ENCODE data around the gene TAS2R14.

The TAS2R14 gene, protein sequence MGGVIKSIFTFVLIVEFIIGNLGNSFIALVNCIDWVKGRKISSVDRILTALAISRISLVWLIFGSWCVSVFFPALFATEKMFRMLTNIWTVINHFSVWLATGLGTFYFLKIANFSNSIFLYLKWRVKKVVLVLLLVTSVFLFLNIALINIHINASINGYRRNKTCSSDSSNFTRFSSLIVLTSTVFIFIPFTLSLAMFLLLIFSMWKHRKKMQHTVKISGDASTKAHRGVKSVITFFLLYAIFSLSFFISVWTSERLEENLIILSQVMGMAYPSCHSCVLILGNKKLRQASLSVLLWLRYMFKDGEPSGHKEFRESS

DNA sequence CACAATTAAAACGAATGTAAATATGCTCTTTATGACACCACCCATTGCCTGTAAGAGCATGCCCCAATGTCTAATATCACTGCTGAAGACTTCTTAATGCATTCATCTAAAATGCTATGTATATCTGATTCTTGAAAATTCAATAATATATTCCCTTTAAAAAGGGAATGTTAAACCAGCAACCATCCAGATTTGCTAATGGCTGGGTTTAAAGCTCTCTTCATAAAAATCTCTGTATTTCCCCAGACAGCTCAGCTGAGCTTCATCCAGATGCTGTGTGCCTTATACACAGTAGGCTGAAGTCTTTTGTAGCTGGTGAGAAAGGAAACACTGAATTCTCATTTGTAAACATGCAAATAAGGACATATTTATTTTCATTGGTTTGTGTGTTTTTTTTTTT, at the start of gene TAS2R14:
TSS of gene TAS2R14 (minus strand) at position 101 of the 400 bp plus-strand sequence. CDS start at position 45, 56 bp downstream.
- DNase-seq (ENCODE audit: low read depth in 2 of 2) = no peak

GRCh38 chr12:10986812-10987211, 47.7 kb upstream of the TAS2R14 start, which contains the start of gene TAS2R50:
Gene TAS2R50 (minus strand): TSS chr12:10986912. CDS start chr12:10986860, 52 bp downstream.
- no peak for DNase-seq (ENCODE audit: low read depth in 2 of 2)

DNA sequence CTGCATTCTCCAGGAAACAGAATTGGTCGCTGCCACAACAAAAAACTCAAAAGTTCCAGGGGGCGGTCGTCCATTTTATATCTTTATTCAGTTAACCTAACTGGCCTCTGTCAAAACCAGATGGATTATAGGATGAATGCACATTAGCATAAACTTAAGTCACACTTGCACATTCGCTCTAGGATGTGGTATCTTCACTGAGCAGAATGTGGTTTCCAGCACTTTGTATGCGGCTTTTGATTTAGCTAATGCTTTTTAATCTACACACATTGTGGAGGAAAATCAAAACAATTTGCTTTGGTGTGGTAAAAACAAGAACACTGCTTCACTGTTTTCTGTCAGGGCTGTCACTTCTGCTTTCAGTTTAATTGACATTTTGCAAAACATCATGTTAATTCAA, 43.2 kb upstream of the TAS2R14 start:
- DNase-seq (ENCODE audit: low read depth in 2 of 2) = peak in 1 of 2 experiments; percentile 14

GRCh38 chr12:10974965-10975364, 35.9 kb upstream of the TAS2R14 start:
- DNase-seq (ENCODE audit: low read depth in 2 of 2) = no peak

- no peak for DNase-seq (ENCODE audit: low read depth in 2 of 2)
Measured at GRCh38 chr12:10968765-10969456, 29.8 kb upstream of the TAS2R14 start.

GRCh38 chr12:10967409-10967808, 28.3 kb upstream of the TAS2R14 start:
- no peak for DNase-seq (ENCODE audit: low read depth in 2 of 2)

GRCh38 chr12:10966314-10966713, 27.3 kb upstream of the TAS2R14 start:
- no peak for DNase-seq (ENCODE audit: low read depth in 2 of 2)

GRCh38 chr12:10965476-10965875, 26.4 kb upstream of the TAS2R14 start:
- no peak for DNase-seq (ENCODE audit: low read depth in 2 of 2)

DNA sequence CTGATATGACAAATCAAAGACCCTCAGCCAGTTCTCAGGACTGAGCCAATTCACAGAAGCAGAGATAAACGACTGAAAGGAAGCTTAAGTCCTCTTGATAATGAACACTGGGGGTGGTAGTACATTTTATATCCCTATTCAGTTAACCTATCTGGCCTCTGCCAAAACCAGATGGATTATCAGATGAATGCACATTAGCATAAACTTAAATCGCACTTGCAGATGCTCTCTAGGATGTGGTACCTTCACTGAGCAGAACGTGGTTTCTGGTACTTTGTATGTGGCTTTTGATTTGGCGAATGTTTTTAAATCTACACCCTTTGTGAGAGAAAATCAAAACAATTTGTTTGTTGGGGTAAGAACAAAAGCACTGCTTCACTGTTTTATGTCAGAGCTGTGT, 21.1 kb upstream of the TAS2R14 start:
- no peak for DNase-seq (ENCODE audit: low read depth in 2 of 2)

DNA sequence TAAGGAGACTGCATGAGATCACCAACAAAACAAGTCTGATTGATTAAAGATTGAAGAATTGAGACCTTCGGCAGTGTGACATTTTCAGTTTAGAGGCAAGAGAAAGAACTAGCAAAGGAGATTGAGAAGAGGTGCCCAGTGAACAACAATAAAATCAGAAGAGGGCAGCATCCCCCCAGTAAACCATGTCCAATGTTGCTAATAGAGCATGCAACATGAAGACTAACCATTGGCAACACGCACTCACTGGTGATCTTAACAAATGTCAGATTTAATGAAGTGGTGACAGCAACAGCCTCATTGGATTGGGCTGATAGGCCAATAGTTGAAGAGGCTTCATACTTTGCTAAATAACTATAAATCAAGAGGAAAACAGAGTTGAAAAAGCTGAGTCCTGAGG, 20.7 kb upstream of the TAS2R14 start:
- DNase-seq (ENCODE audit: low read depth in 2 of 2) = no peak

DNA sequence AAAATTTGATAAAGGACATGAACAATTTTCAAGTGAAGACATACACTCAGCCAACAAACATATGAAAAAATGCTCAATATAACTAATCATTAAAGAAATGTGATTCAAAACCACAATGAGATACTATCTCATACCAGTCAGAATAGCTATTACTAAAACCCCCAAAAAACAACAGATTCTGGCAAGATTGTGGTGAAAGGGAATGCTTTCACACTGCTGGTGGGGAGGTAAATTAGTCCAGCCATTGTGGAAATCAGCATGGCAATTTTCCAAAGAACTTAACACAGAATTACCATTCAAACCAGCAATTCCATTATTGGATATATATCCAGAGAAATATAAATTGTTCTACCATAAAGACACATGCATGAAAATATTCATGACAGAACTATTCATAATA, 18.7 kb upstream of the TAS2R14 start:
- DNase-seq (ENCODE audit: low read depth in 2 of 2) = no peak

DNA sequence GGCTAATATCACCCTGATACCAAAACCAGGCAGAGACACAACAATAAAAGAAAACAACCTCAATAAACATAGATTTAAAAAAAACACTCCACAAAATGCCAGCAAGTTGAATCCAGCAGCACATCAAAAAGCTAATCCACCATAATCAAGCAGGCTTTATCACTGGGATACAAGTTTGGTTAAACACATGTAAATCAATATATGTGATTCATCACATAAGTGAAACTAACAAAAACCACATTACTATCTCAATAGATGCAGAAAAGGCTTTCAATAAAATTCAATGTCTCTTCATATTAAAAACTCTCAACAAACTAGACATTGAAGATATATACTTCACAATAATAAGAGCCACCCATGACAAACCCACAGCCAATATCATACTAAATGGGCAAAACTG, 17.0 kb upstream of the TAS2R14 start:
- no peak for DNase-seq (ENCODE audit: low read depth in 2 of 2)

DNA sequence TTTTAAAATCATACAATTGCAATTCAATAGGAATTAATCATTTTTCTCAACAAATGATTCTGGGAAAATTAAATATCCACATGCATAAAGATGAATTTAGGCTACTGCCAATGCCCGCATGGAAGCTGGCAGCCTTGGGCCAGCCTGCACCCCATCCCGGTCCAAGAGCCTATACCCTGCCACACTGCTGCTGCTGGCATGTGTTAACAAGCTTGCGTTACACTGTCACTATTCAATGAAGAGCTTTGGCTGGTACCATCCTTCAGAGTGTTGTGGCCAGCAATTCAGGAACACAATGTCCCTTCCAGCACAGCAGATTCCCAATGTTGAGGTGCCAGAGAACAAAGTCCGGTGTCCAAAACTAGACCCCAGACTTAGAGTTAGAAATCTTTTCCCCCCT, 13.6 kb upstream of the TAS2R14 start:
- DNase-seq (ENCODE audit: low read depth in 2 of 2) = no peak

GRCh38 chr12:10943167-10943566, 4.1 kb upstream of the TAS2R14 start:
- DNase-seq (ENCODE audit: low read depth in 2 of 2) = no peak

GRCh38 chr12:10941916-10942607, 3.0 kb upstream of the TAS2R14 start:
- no peak for DNase-seq (ENCODE audit: low read depth in 2 of 2)

DNA sequence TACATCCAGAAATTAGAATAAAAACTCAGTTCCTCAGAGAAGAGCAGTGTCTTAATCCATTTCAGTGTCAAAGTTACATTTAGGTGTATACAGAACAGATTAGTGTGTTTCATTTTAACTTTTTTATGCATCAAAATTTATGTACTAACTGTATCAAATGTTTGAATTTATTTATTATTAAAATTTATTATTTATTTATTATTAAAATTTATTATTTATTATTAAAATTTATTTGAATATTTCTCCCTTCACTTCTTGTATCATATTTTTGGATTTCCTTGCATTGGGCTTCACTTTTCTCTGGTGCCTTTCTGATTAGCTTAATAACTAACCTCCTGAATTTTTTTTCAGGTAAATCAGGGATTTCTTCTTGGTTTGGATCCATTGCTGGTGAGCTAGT, 2.3 kb upstream of the TAS2R14 start:
- DNase-seq (ENCODE audit: low read depth in 2 of 2) = no peak

GRCh38 chr12:10940389-10940788, 1.3 kb upstream of the TAS2R14 start:
- DNase-seq (ENCODE audit: low read depth in 2 of 2) = no peak

GRCh38 chr12:10936506-10936905, 2.6 kb downstream of the TAS2R14 start:
- DNase-seq (ENCODE audit: low read depth in 2 of 2) = no peak

- no peak for DNase-seq (ENCODE audit: low read depth in 2 of 2)
Measured at GRCh38 chr12:10928746-10929286, 10.2 kb downstream of the TAS2R14 start, which contains the start of gene PRH2. Gene PRH2 (plus strand): TSS chr12:10929236. CDS start chr12:10929274, 38 bp downstream.

- no peak for DNase-seq (ENCODE audit: low read depth in 2 of 2)
Measured at GRCh38 chr12:10926269-10926668, 12.8 kb downstream of the TAS2R14 start.

- DNase-seq (ENCODE audit: low read depth in 2 of 2) = no peak
Measured at GRCh38 chr12:10919809-10920208, 19.3 kb downstream of the TAS2R14 start.

DNA sequence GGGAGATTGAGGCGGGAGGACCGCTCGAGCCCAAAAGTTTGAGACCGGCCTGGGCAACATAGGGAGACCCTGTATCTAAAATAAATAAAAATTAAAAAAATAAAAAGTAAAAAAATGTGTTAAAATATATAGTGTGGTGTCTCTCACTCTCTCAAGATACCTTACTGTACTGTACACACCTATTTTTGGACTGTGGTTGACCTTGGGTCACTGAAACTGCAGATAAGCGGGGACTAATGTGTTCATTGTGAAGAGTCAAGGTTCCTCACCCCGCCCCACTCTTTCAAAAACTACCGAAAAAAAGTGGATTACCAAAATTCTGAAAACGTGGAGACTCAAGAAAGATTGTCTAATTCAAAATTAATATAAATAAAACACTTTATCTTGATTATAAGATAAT, 28.7 kb downstream of the TAS2R14 start:
- DNase-seq (ENCODE audit: low read depth in 2 of 2) = no peak

Data from stimulated activated CD4-positive, alpha-beta T cell treated with anti-CD3 and anti-CD28 coated beads, Interleukin-12 subunit alpha, Interleukin-12 subunit beta, amount 100 ng/mL, for 24 hours (primary cell).